NCI-H2081 (cell line): ENCODE results near the gene NR4A3.
"Not testable (repeated sequence)": the region's sequence is repeated elsewhere in the genome, so short reads cannot be mapped to it uniquely, and the experiment has no call there.

Experiments
- DNase-seq, 2 experiments: peaks; one replicate each; lab custom pipeline; 2025; lab: John Stamatoyannopoulos, UW

Gene NR4A3

GRCh38 chr9:99834474-99834873 lies 12.8 kb downstream of the NR4A3 start:
- DNase-seq, result no peak

DNA sequence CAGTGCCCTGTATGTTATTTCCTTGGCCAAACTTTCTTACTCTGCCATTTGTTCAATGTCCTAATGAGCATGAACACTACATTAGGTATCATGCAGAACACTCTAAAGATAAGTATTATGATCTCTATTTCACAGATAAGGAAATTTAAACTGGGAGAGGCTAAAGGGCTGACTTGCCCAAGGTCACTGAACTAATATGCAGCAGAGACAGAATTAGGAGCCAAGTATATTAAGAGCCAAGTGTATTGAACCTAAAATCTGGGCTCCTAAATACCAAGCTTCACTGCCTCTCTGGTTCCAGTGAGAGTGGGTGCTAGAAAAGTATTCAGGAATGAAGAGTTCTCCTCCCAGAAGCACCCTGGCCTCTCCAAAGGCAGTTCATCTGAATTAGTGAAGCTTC lies 13.5 kb downstream of the NR4A3 start:
- no peak for DNase-seq

GRCh38 chr9:99835581-99835980 lies 13.9 kb downstream of the NR4A3 start:
- no peak for DNase-seq

DNA sequence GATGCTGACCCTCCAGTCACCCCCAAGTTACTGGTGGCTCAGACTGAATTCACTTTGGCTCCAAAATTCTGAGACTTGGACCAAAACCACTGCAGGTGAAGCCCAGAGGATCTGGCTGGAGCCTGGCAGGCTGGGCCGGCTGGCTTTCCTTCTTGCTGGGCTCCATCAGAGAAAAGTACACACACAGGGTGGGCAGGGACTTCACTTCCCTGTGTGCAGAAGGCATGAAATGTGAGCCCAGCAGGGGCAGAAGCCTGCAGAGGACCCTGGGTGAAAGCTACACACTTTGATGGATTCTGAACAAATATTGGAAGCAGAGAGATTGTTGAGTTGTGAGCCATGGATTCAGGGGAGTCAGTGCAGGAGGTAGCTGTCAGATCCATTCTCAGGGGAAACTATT lies 18.4 kb downstream of the NR4A3 start:
- DNase-seq, result no peak

DNA sequence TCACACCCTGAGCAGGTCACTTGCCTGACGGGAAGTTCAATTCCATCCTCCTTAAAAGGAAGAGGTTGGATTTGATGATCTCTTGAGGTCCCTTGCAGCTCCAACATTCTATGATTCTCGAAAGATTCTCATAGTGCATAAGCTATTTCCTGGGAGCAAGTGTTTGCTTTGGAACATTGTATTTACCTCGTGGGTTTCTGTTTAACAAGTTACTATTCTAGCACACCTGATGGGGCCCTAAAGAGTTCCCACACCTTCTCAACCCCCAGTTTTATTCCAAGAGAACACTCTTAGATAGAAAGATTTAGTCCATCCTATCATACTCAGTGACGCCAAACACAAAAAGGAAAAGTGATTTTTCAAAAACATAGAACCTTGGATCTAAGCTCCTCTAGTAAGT lies 23.4 kb downstream of the NR4A3 start:
- no peak for DNase-seq

DNA sequence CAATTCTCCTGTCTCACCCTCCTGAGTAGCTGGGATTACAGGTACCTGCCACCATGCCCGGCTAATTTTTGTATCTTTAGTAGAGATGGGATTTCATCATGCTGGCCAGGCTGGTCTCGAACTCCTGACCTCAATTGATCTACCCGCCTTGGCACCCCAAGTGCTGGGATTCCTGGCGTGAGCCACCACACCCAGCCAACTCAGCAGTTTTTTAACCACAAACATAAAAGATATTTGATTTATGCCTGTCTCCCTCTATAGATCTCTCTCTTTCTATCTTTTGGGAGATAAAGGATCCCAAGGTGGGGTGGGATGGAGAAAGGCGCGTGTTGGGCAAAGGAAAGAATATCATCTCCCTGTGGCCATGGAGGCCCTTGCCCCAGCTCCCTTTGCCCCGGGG lies 26.8 kb downstream of the NR4A3 start:
- DNase-seq, result no peak

- DNase-seq, result no peak
Measured at GRCh38 chr9:99850736-99851499, 29.2 kb downstream of the NR4A3 start.

- no peak for DNase-seq
Measured at GRCh38 chr9:99851500-99851822, 29.8 kb downstream of the NR4A3 start.

GRCh38 chr9:99852617-99853016 lies 30.9 kb downstream of the NR4A3 start:
- DNase-seq, result no peak

GRCh38 chr9:99855467-99856176 lies 33.9 kb downstream of the NR4A3 start:
- no peak for DNase-seq

- DNase-seq, result not testable (repeated sequence)
Measured at GRCh38 chr9:99857576-99857975, 35.9 kb downstream of the NR4A3 start.

- DNase-seq, result no peak
Measured at GRCh38 chr9:99858087-99858486, 36.4 kb downstream of the NR4A3 start.

- no peak for DNase-seq
Measured at GRCh38 chr9:99859243-99859980, 37.7 kb downstream of the NR4A3 start.

DNA sequence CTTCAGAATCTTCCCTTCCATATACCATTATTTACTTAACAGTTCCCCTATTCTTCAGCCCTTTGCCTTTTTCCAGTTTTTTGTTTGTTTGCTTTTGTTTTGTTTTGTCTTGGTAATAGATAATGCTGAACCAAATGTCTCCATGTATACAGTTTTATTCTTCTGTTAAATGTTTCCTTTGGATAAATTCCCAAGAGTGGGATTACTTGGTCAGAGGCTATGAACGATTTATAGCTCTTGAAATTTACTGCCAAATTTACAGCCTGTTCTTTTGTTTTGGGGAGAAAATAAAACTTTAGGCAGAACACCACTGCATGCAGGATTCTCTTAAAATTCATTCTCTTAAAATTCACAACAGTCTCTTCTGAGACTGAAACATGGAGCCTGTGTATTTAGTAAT lies 38.6 kb downstream of the NR4A3 start:
- no peak for DNase-seq

GRCh38 chr9:99863955-99864354 lies 42.3 kb downstream of the NR4A3 start:
- no peak for DNase-seq

DNA sequence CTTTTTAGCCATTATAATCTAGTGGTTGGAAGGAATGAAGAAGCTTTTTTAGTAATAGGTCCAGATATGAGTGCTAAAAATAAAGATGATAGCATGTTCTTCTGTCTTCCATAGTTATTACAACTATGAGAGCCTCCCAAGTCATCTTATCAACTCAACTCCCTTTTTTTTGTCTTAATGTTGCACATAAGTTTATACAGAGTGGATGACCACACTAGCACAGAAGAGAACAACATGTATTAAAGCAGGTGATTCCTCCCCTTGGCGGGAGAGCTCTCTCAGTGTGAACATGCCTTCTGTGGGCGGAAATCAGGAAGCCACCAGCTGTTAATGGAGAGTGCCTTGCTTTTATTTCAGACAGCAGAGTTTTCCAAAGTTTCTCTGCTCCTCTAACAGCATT lies 44.7 kb downstream of the NR4A3 start:
- no peak for DNase-seq

DNA sequence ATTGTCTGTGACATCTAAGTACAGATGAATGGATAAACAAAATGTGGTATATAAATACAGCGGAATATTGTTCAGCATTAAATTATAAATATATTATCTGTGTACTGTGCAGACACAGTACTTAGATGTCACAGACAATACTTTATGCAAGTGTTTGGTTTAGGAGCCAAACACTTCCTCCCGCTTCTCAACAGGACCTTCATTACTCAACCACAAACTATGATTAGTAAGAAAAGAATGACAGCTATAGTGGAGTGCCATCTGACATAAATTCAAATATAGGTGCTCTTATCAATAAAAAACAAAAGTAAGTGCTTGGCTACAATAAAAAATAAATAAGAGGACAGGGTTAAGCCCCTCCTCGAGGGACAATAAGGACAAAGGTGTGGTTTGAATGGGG lies 45.9 kb downstream of the NR4A3 start:
- no peak for DNase-seq

DNA sequence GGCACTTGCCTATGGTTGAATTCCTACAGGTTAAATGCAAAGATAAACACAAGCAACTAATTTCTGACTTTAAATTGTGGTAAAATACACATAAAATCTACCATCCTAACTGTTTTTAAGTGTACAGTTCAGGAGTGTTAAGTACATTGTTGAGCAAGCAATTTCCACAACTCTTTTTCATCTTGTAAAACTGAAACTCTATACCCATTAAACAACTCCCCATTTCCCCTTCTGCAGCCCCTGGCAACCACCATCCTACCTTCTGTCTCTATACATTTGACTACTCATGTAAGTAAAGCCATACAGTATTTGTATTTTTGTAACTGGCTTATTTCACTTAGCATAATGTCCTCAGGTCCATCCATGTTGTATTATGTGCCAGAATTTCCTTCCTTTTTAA lies 46.3 kb downstream of the NR4A3 start:
- DNase-seq, result no peak

DNA sequence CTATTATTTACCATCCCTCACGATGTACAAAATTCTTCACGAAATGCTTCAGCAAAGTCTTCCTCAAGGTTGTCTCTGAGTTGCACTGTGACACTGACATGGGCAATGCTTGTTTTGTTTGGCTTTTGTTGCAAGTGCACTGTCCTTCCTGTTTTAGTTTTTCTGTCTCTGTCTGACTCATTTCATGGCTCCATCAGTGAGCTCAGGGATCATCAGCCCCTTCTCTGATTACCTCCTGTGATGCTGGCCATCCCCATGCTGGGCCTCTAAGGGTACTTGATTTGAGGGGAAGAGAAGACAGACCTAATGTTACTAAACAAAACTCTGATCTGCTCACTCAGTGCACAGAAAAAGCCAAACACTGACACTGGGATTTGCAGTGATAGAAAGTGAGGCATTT lies 47.2 kb downstream of the NR4A3 start:
- no peak for DNase-seq

DNA sequence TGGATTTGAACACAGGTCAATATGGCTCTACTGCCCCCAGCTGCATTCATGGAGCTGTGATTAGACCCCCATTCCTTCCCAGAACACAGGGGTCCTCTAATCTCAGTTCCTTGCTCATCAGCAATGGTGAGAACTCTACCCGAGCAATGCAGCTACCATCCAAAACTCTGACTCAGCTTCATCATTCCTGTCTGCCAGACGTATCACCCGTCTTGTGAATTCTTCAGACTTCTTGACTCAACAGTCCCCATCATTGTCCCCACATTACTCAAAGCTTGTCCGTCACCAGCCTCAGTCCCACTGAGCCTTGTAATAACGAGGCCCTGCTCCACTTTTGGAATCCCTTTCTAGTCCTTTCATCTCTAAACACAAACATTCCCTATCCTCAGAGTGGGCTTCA lies 48.4 kb downstream of the NR4A3 start:
- no peak for DNase-seq

DNA sequence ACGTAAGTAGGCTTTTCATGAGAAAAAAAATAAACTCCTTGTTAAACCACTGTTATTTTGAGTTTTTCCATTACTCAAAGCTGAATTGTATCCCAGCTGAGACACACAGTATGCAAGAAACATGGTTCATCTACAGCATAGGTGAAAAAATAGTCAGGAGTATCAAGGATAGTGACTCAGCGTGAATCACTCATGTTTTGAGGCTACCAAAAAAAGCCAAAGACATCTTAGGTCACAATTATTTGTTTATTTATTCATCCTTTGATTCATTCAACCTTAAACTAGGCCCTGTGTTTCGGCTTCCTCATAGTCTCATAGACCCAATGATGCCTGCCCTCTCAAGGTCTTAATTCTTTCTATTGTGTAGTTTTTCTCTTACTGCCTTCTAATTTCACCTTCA lies 51.8 kb downstream of the NR4A3 start:
- DNase-seq, result no peak

DNA sequence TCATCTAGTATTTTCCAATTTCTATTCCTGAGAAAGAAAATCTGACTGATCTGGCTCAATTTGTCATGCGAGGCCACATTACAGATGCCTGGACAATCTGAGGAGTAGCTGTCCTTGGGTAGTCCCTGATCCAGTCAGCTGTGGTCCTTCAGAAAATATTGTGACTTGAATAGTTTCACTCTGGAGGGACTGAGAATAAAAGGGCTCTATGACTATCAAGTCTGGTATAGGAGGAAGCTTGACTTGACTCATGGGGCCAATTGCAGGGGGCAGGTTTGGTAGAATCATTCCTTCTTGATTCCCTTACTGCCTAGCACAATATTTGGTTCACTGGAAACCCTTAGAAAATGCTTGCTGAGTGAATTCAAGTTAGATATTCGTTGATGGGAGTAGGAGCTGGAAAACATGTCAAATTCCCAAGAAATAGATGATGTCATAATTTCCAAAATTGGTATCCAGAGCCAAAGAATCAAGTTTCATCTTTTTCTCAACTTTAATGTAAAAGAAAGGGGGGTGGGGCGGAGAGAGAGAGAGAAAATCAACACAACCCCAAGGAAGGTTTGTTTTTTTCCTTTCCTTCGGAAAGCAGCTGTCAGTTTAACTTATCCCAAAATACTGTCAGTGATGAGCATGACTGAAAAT lies 52.4 kb downstream of the NR4A3 start:
- no peak for DNase-seq

GRCh38 chr9:99876190-99876589 lies 54.5 kb downstream of the NR4A3 start:
- no peak for DNase-seq
